Measurements from ENCODE around the gene ZSCAN5A.

GRCh38 chr19:56360841-56361240 is 46.2 kb upstream of the ZSCAN5A start:
- TF ChIP-seq MXD4 (CRISPR knock-in tag; IDR thresholded peaks at IDR 0.05; ENCODE audit: borderline replicate concordance) (no peak), FOXJ3 (CRISPR knock-in tag; IDR thresholded peaks at IDR 0.05; ENCODE audit: borderline replicate concordance) (no peak), USF2 (CRISPR knock-in tag; IDR thresholded peaks at IDR 0.05) (no peak), JUN (CRISPR knock-in tag; IDR thresholded peaks at IDR 0.05) (no peak), CTCF (IDR thresholded peaks at IDR 0.05) (no peak), NFYB (CRISPR knock-in tag; conservative IDR thresholded peaks at IDR 0.05; ENCODE audit: low read depth) (no peak), ATF6 (CRISPR knock-in tag; IDR thresholded peaks at IDR 0.05) (no peak), CREB1 (CRISPR knock-in tag; IDR thresholded peaks at IDR 0.05) (no peak), RELA (CRISPR knock-in tag; IDR thresholded peaks at IDR 0.05; ENCODE audit: borderline replicate concordance) (no peak)
- TF ChIP-seq, protein P1, sequence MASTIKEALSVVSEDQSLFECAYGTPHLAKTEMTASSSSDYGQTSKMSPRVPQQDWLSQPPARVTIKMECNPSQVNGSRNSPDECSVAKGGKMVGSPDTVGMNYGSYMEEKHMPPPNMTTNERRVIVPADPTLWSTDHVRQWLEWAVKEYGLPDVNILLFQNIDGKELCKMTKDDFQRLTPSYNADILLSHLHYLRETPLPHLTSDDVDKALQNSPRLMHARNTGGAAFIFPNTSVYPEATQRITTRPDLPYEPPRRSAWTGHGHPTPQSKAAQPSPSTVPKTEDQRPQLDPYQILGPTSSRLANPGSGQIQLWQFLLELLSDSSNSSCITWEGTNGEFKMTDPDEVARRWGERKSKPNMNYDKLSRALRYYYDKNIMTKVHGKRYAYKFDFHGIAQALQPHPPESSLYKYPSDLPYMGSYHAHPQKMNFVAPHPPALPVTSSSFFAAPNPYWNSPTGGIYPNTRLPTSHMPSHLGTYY (CRISPR knock-in tag; IDR thresholded peaks at IDR 0.05) = no peak
- TF ChIP-seq, protein P2, sequence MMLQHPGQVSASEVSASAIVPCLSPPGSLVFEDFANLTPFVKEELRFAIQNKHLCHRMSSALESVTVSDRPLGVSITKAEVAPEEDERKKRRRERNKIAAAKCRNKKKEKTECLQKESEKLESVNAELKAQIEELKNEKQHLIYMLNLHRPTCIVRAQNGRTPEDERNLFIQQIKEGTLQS (CRISPR knock-in tag; conservative IDR thresholded peaks at IDR 0.05) = no peak
- TF ChIP-seq, protein P3, sequence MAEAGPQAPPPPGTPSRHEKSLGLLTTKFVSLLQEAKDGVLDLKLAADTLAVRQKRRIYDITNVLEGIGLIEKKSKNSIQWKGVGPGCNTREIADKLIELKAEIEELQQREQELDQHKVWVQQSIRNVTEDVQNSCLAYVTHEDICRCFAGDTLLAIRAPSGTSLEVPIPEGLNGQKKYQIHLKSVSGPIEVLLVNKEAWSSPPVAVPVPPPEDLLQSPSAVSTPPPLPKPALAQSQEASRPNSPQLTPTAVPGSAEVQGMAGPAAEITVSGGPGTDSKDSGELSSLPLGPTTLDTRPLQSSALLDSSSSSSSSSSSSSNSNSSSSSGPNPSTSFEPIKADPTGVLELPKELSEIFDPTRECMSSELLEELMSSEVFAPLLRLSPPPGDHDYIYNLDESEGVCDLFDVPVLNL (CRISPR knock-in tag; IDR thresholded peaks at IDR 0.05; ENCODE audit: borderline replicate concordance, low read depth) = no peak

Data from WTC11 (cell line).